ENCODE results near the gene TRIM69. TPM values are rescaled to one million over a fixed set of nuclear protein-coding genes. Genes with fewer than 3 reads are reported as not detected.
"Not testable (repeated sequence)": the region's sequence is repeated elsewhere in the genome, so short reads cannot be mapped to it uniquely, and the experiment has no call there.

TRIM69 gene
- polyA plus RNA-seq, 1 donor from 2014 or later: 38.3 TPM

GRCh38 chr15:44784918-44785274 lies 48.6 kb downstream of the TRIM69 start:
- not testable (repeated sequence) for H3K79me2 ChIP-seq (replicated peaks; ENCODE audit: insufficient read depth, low read length); H3F3A ChIP-seq (ENCODE audit: insufficient read depth, low read length, poor library complexity, severe bottlenecking); H3K4me3 ChIP-seq (ENCODE audit: low read length); H2AFZ ChIP-seq (ENCODE audit: low read depth, low read length); H3K9me2 ChIP-seq (ENCODE audit: insufficient read depth, low read length); H3K27me3 ChIP-seq (ENCODE audit: insufficient read depth, low read depth, low read length); H4K20me1 ChIP-seq (ENCODE audit: insufficient read depth); H3K27ac ChIP-seq (ENCODE audit: low read length); H3K4me2 ChIP-seq (ENCODE audit: low read length); H3K36me3 ChIP-seq (ENCODE audit: insufficient read depth, low read length); H3K9ac ChIP-seq (ENCODE audit: low read length); H3K9me3 ChIP-seq (ENCODE audit: low read length)
- TF ChIP-seq SMC3 (conservative IDR thresholded peaks at IDR 0.05; ENCODE audit: poor library complexity): peak; percentile 7

DNA sequence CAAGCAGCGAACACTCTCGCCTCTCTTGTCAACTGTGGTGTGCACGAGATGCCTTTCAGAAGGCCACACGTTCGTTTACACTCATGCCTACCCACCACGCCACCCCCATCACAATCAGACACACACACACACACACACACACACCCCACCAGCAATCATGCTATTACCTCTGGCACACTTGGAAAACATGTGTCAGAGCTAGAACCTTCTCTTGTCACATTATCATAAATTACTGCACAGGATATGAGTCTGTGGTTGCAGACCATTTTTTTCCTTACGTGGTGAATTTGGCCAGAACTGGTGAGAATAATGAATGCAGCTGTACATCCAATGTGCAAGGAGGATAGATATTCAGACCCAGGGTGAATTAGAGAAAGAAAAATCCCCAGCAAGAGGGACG lies 52.4 kb downstream of the TRIM69 start:
- no peaks in the 10 kb centered on the region for H3K27me3 ChIP-seq (ENCODE audit: insufficient read depth, low read depth, low read length)
- no peak overlapping the region for H3K9ac ChIP-seq (ENCODE audit: low read length)
- peak overlapping the region; percentile 37 for H3K27ac ChIP-seq (ENCODE audit: low read length)
- TF ChIP-seq, protein P1, sequence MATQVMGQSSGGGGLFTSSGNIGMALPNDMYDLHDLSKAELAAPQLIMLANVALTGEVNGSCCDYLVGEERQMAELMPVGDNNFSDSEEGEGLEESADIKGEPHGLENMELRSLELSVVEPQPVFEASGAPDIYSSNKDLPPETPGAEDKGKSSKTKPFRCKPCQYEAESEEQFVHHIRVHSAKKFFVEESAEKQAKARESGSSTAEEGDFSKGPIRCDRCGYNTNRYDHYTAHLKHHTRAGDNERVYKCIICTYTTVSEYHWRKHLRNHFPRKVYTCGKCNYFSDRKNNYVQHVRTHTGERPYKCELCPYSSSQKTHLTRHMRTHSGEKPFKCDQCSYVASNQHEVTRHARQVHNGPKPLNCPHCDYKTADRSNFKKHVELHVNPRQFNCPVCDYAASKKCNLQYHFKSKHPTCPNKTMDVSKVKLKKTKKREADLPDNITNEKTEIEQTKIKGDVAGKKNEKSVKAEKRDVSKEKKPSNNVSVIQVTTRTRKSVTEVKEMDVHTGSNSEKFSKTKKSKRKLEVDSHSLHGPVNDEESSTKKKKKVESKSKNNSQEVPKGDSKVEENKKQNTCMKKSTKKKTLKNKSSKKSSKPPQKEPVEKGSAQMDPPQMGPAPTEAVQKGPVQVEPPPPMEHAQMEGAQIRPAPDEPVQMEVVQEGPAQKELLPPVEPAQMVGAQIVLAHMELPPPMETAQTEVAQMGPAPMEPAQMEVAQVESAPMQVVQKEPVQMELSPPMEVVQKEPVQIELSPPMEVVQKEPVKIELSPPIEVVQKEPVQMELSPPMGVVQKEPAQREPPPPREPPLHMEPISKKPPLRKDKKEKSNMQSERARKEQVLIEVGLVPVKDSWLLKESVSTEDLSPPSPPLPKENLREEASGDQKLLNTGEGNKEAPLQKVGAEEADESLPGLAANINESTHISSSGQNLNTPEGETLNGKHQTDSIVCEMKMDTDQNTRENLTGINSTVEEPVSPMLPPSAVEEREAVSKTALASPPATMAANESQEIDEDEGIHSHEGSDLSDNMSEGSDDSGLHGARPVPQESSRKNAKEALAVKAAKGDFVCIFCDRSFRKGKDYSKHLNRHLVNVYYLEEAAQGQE (IDR thresholded peaks at IDR 0.05; ENCODE audit: borderline replicate concordance): no peak
- TF ChIP-seq EP300 (conservative IDR thresholded peaks at IDR 0.05; ENCODE audit: poor library complexity, severe bottlenecking) (peak; percentile 69), TAF1 (IDR thresholded peaks at IDR 0.05; ENCODE audit: low read depth) (no peak), MXI1 (conservative IDR thresholded peaks at IDR 0.05; ENCODE audit: poor library complexity, severe bottlenecking) (no peak), POLR2AphosphoS5 (IDR thresholded peaks at IDR 0.05) (peak; percentile 70), SMC3 (conservative IDR thresholded peaks at IDR 0.05; ENCODE audit: poor library complexity) (no peak)
- TF ChIP-seq, protein P2, sequence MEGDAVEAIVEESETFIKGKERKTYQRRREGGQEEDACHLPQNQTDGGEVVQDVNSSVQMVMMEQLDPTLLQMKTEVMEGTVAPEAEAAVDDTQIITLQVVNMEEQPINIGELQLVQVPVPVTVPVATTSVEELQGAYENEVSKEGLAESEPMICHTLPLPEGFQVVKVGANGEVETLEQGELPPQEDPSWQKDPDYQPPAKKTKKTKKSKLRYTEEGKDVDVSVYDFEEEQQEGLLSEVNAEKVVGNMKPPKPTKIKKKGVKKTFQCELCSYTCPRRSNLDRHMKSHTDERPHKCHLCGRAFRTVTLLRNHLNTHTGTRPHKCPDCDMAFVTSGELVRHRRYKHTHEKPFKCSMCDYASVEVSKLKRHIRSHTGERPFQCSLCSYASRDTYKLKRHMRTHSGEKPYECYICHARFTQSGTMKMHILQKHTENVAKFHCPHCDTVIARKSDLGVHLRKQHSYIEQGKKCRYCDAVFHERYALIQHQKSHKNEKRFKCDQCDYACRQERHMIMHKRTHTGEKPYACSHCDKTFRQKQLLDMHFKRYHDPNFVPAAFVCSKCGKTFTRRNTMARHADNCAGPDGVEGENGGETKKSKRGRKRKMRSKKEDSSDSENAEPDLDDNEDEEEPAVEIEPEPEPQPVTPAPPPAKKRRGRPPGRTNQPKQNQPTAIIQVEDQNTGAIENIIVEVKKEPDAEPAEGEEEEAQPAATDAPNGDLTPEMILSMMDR (IDR thresholded peaks at IDR 0.05; ENCODE audit: poor library complexity, severe bottlenecking): no peak
- no peak overlapping the region for H2AFZ ChIP-seq (ENCODE audit: low read depth, low read length)
- H3K36me3 ChIP-seq (ENCODE audit: insufficient read depth, low read length): no peaks in the 10 kb centered on the region
- no peaks in the 10 kb centered on the region for H4K20me1 ChIP-seq (ENCODE audit: insufficient read depth)
- peak overlapping the region; percentile 13 for H3K4me3 ChIP-seq (ENCODE audit: low read length)
- no peaks in the 10 kb centered on the region for H3F3A ChIP-seq (ENCODE audit: insufficient read depth, low read length, poor library complexity, severe bottlenecking)
- no peaks in the 10 kb centered on the region for H3K9me3 ChIP-seq (ENCODE audit: low read length)
- H3K9me2 ChIP-seq (ENCODE audit: insufficient read depth, low read length): no peaks in the 10 kb centered on the region
- H3K4me2 ChIP-seq (ENCODE audit: low read length): no peak overlapping the region
- H3K79me2 ChIP-seq (replicated peaks; ENCODE audit: insufficient read depth, low read length): no peaks in the 10 kb centered on the region

DNA sequence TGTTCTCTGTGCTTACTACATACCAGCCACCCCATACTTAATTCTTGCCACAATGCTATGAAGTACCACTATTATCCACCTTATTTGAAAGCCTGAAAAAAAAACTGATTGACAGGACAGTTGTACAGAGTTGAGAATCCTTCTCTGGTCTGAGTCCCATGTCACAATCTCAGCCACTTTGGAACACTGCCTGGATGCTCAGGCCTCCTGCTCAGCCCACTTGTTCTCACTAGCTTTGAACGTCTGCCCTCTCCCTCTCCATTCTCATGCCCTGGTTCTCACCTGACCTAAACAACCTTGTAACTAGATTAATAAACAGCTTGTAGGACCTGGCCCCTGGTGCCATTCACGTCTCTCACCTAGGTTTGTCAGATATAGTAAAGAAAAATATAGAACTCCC lies 53.9 kb downstream of the TRIM69 start:
- H3K36me3 ChIP-seq (ENCODE audit: insufficient read depth, low read length): no peaks in the 10 kb centered on the region
- no peaks in the 10 kb centered on the region for H3K9me2 ChIP-seq (ENCODE audit: insufficient read depth, low read length)
- H3K4me2 ChIP-seq (ENCODE audit: low read length): no peak overlapping the region
- H3K27ac ChIP-seq (ENCODE audit: low read length): no peak overlapping the region
- no peak overlapping the region for H3K4me3 ChIP-seq (ENCODE audit: low read length)
- H4K20me1 ChIP-seq (ENCODE audit: insufficient read depth): no peaks in the 10 kb centered on the region
- H2AFZ ChIP-seq (ENCODE audit: low read depth, low read length): no peak overlapping the region
- H3F3A ChIP-seq (ENCODE audit: insufficient read depth, low read length, poor library complexity, severe bottlenecking): no peaks in the 10 kb centered on the region
- no peaks in the 10 kb centered on the region for H3K9me3 ChIP-seq (ENCODE audit: low read length)
- TF ChIP-seq EP300 (conservative IDR thresholded peaks at IDR 0.05; ENCODE audit: poor library complexity, severe bottlenecking) (no peak), RAD21 (conservative IDR thresholded peaks at IDR 0.05) (no peak), POLR2AphosphoS5 (IDR thresholded peaks at IDR 0.05) (no peak), SMC3 (conservative IDR thresholded peaks at IDR 0.05; ENCODE audit: poor library complexity) (no peak), MXI1 (conservative IDR thresholded peaks at IDR 0.05; ENCODE audit: poor library complexity, severe bottlenecking) (no peak)
- TF ChIP-seq, protein P2 (IDR thresholded peaks at IDR 0.05; ENCODE audit: poor library complexity, severe bottlenecking): no peak
- TF ChIP-seq, protein P1 (IDR thresholded peaks at IDR 0.05; ENCODE audit: borderline replicate concordance): no peak
- H3K27me3 ChIP-seq (ENCODE audit: insufficient read depth, low read depth, low read length): no peaks in the 10 kb centered on the region
- H3K9ac ChIP-seq (ENCODE audit: low read length): no peak overlapping the region
- no peaks in the 10 kb centered on the region for H3K79me2 ChIP-seq (replicated peaks; ENCODE audit: insufficient read depth, low read length)
